IPS-18c (cell line): ENCODE measurements around the gene SLC2A2.

Source experiments
- H3K4me3 ChIP-seq: 2 replicates; pipeline ENCODE4 v1.7.0; 2013; ENCODE audit warnings: low read depth, mild to moderate bottlenecking, low read length, moderate library complexity; ENCODE audit not compliant: insufficient read depth
- H3K9me3 ChIP-seq: one replicate; pipeline ENCODE4 v1.6.1; 2013; ENCODE audit warnings: mild to moderate bottlenecking, low read length, moderate library complexity; ENCODE audit not compliant: control insufficient read depth, insufficient read depth

SLC2A2 gene

DNA sequence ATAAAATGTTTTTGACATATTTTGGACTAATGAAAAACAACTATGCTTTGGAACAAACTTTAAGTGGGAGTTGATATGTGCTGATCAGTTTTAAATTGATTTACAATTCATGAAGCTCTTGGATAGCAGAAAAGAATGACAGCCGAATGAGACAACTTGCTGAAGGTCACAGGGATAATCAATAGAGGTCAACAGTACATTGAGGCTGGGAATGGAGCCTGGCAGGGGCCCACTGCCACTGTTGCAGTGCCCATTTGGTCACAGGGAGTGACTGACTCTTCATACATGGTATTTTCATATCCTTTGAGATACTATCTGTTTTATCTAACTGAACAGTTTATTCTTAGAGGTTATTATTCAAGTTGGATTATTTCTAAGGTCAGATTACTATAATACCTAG is 59.4 kb downstream of the SLC2A2 start:
- H3K9me3 ChIP-seq: no peaks in the 10 kb centered on the region
- H3K4me3 ChIP-seq: no peak overlapping the region

DNA sequence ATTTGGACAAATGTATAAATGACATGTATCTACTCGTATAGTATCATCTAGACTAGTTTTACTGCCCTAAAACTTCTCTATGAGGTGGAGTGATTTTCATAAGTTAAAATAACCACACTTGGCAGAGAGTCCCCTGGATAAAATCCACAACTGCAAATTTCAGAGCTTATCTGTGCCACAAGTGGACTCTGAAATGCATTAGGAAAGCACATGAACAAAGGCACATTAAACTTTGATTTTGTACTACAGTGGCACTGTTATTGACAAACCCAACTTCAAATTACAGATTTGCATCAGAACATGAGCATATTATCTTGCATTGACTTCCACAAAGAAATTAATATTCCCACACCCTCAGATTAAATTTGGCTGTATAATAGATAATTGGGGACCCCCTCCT is 60.0 kb downstream of the SLC2A2 start:
- no peaks in the 10 kb centered on the region for H3K9me3 ChIP-seq
- H3K4me3 ChIP-seq: no peak overlapping the region

DNA sequence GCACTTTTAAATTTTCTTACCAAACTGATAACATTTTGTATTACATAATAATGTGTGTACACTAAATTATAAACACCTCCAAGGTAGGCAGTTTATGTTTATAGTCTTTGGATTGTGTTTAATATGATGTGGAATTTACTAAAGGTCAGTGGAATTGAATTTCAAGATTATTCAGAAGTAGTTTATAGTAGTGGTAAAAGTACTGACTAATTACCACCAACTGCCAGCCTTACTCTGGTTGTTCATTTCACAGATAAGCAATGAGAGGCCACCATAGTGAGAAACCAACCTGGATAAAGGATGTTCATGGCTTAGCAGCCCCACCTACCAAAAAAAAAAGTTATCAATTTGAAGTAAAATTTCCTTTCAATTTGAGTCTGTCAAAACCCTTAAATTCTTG is 64.1 kb downstream of the SLC2A2 start:
- no peaks in the 10 kb centered on the region for H3K9me3 ChIP-seq
- H3K4me3 ChIP-seq: no peak overlapping the region

DNA sequence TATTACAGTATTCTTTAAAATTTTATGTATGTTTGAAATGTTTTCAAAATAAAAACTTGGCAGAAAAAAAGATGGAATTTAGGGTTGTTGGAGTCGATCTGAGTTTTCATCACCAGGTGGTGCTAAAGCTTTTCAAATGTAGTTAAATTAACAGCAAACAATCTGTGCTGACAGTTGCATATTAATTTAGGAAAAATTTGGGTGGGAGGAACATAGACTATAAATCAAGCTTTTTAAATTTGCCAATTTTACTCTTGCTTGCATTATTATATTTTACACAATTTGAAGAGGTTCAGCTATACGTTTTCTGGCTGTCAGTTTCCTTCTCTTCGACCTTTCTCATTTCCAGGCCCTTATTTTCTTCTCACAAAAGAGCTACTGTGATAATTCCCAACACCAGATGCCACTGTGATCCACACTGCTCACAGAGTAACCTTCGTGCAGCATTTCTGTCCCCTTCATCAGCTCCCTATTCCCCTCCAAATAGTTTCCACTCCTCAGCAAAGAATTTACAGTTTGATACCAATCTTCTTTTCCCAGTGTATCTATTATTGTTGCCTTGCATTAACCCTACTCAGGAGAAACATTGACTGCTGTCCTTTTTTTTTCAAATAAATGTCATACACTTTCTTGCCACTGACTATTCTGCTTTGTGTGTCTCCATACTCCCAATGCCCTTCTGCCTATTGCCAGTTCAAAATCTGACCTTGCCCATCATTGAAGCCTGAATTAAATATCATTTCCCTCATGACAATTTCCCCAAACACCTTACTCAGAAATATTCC is 64.7 kb downstream of the SLC2A2 start:
- Histone ChIP-seq H3K9me3 (no peaks in the 10 kb centered on the region), H3K4me3 (no peak overlapping the region)

DNA sequence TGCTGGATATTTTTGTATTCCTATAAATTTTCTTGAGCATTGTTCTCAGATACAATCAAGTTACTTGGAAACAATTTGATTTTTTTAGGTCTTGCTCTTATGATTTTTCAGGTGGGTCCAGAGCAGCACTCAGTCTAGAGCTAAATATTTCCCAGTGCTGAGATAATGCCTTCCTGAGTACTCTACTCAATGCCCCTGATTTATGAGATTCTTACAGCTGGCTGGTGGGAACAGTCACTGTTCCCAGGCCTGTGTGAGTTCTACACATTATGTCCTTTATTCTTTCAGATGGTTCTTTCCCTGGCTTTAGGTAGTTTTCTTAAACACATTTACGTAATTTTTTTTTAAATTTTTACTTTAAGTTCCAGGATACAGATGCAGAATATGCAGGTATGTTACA is 67.1 kb downstream of the SLC2A2 start:
- no peak overlapping the region for H3K4me3 ChIP-seq
- H3K9me3 ChIP-seq: no peaks in the 10 kb centered on the region

DNA sequence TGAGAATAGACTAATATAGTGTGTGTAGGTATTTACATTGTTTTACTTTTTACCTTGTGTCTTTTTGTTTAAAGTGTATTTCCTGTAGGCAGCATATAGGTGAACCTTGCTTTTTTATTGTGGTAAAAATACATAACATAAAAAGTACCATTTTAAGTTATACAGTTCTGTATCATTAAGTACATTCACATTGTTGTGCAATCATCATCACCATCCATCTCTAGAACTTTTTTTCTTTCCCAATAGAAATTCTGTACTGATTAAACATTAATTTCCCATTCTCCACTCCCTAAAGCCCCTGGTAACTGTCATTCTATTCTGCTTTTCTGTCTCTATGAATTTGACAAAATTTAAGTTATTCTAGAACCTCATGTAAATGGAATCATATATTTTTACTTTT is 69.9 kb downstream of the SLC2A2 start:
- Histone ChIP-seq H3K9me3 (no peaks in the 10 kb centered on the region), H3K4me3 (no peak overlapping the region)

DNA sequence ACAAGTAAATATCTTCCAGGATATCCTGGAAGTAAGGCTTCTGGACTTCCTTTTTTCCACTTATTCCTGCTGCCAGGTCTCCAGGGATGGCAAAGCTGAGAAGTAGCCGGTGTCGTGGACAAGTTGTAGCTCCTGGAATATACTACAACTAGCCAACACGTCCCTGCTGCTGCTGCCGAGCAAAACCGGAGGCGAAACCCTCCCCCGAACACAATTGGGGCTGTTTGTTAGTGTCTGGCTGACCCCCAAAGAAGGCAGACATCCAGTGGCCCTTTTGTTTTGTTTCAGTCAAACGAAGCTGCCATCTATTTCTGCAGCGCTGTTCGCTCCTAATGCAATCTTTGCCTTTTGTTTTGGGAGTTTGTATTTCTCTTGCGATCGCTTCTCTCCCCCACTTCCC is 72.8 kb downstream of the SLC2A2 start:
- Histone ChIP-seq H3K4me3 (no peak overlapping the region), H3K9me3 (no peaks in the 10 kb centered on the region)

DNA sequence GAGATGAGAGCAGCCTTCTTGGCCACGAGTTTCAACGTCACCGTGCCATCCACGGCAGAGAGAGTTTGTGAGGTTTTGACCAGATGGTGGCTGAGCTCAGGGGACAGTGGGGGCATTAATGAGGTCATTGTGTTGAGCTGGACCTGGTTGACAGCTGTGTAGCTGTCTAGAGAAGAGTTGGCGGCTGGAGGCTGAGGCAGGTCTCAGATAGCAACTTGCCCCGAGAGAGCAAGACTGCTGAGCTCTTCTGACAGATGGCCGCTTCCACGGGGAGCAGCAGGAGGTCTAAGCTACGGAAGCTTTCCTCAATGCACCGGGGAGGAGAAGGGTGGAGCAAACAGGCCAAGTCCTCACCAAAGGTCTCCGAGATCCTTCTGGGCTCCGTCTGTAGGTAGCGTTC is 73.3 kb downstream of the SLC2A2 start:
- Histone ChIP-seq H3K4me3 (no peak overlapping the region), H3K9me3 (no peaks in the 10 kb centered on the region)

DNA sequence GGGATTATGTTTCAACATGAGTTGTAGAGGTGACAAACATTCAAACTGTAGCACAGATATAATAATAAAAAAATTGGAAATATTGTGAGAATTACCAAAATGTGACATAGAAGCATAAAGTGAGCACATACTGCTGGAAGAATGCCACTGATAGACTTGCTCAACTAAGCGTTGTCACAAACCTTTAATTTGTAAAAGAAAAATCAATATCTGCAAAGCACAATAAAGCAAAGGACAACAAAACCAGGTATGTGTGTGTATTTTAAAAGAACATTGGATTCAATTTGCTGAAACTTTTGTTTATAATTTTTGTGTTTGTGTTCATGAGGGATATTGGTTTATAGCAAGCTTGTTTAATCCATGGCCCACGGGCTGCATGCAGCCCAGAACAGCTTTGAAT is 77.3 kb downstream of the SLC2A2 start:
- Histone ChIP-seq H3K4me3 (no peak overlapping the region), H3K9me3 (peaks cover 7% of the 10 kb centered on the region)

DNA sequence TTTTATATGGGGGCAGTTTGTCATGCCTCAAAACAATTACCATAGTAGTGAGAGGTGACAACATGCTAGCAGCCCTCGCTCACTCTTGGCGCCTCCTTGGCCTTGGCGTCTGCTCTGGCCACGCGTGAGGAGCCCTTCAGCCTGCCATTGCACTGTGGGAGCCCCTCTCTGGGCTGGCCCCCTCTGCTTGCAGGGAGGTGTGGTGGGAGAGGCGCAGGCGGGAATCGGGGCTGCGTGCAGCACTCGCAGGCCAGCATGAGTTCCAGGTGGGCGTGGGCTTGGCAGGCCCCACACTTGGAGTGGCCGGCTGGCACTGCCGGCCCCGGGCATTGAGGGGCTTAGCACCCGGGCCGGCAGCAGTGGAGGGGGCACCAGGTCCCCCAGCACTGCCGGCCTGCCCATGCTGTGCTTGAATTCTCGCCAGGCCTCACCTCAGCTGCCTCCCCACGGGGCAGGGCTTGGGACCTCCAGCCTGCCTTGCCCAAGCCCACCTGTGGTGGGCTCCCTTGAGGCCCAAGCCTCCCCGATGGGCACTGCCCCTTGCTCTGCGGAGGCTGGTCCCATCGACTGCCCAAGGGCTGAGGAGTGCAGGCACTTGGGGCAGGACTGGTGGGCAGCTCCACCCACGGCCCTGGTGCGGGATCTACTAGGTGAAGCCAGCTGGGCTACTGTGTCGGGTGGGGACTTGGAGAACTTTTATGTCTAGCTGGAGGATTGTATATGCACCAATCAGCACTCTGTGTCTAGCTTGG is 79.3 kb downstream of the SLC2A2 start:
- peaks cover 7% of the 10 kb centered on the region for H3K9me3 ChIP-seq
- no peak overlapping the region for H3K4me3 ChIP-seq
